H9 (cell line): ENCODE measurements around the gene AFAP1. TPM values are rescaled to one million over a fixed set of nuclear protein-coding genes. Genes with fewer than 3 reads are reported as not detected.
A peak's percentile ranks its signal among the peaks of the same experiment; 100 is the strongest.

Source experiments
- DNase-seq: peaks from one replicate; pipeline ENCODE4 v3.0.0-alpha.2; 2017
- H2AFZ ChIP-seq: one replicate; pipeline ENCODE4 v1.6.1; 2013; ENCODE audit warnings: mild to moderate bottlenecking, low read length, control low read depth, moderate library complexity
- H2AK5ac ChIP-seq: 2 replicates; pipeline ENCODE4 v1.6.1; 2013; ENCODE audit warnings: low read length, control low read depth, mixed read lengths; ENCODE audit not compliant: insufficient read length
- H2BK120ac ChIP-seq: one replicate; pipeline ENCODE4 v1.6.1; 2013; ENCODE audit warnings: low read depth, mild to moderate bottlenecking, low read length, control low read depth, inconsistent platforms; ENCODE audit not compliant: poor library complexity, severe bottlenecking
- H2BK12ac ChIP-seq: 2 replicates; pipeline ENCODE4 v1.6.1; 2013; ENCODE audit warnings: low read length, control low read depth, mixed read lengths, low read depth; ENCODE audit not compliant: insufficient read length
- H2BK15ac ChIP-seq: 2 replicates; pipeline ENCODE4 v1.6.1; 2013; ENCODE audit warnings: low read depth, low read length, control low read depth
- H2BK20ac ChIP-seq: one replicate; pipeline ENCODE4 v1.6.1; 2013; ENCODE audit warnings: low read depth, mild to moderate bottlenecking, low read length, control low read depth, inconsistent platforms; ENCODE audit not compliant: poor library complexity, severe bottlenecking
- H2BK5ac ChIP-seq: 2 replicates; pipeline ENCODE4 v1.6.1; 2013; ENCODE audit warnings: low read length, control low read depth, mixed read lengths; ENCODE audit not compliant: insufficient read length
- H3K14ac ChIP-seq: 2 replicates; pipeline ENCODE4 v1.6.1; 2013; ENCODE audit warnings: low read length, control low read depth; ENCODE audit not compliant: insufficient read depth
- H3K18ac ChIP-seq: 2 replicates; pipeline ENCODE4 v1.6.1; 2013; ENCODE audit warnings: low read depth, mild to moderate bottlenecking, mixed read lengths, low read length, control low read depth; ENCODE audit not compliant: insufficient read length
- H3K23ac ChIP-seq: 2 replicates; pipeline ENCODE4 v1.6.1; 2013; ENCODE audit warnings: low read length, control low read depth, mixed read lengths, low read depth; ENCODE audit not compliant: insufficient read length
- H3K23me2 ChIP-seq: 2 replicates; pipeline ENCODE4 v1.6.1; 2013; ENCODE audit warnings: low read depth, mild to moderate bottlenecking, mixed read lengths, low read length, control low read depth; ENCODE audit not compliant: insufficient read length, poor library complexity, severe bottlenecking
- H3K27ac ChIP-seq: 2 replicates; pipeline ENCODE4 v1.5.1; 2013; ENCODE audit warnings: low read length, control low read depth, mixed read lengths, low read depth; ENCODE audit not compliant: insufficient read length
- H3K27me3 ChIP-seq: 2 replicates; pipeline ENCODE4 v1.6.1; 2013; ENCODE audit warnings: low read length, control low read depth, inconsistent platforms; ENCODE audit not compliant: insufficient read depth
- H3K4ac ChIP-seq: 2 replicates; pipeline ENCODE4 v1.6.1; 2013; ENCODE audit warnings: low read depth, mild to moderate bottlenecking, control low read depth, inconsistent platforms, low read length, moderate library complexity
- H3K4me1 ChIP-seq: 2 replicates; pipeline ENCODE4 v1.6.1; 2013; ENCODE audit warnings: low read length, control low read depth, inconsistent platforms; ENCODE audit not compliant: insufficient read depth
- H3K4me2 ChIP-seq: 2 replicates; pipeline ENCODE4 v1.6.1; 2013; ENCODE audit warnings: low read length, control low read depth, mixed read lengths; ENCODE audit not compliant: insufficient read length, insufficient read depth
- H3K56ac ChIP-seq: 2 replicates; pipeline ENCODE4 v1.6.1; 2013; ENCODE audit warnings: low read depth, mild to moderate bottlenecking, mixed read lengths, low read length, control low read depth; ENCODE audit not compliant: insufficient read length
- H3K79me1 ChIP-seq: 2 replicates; pipeline ENCODE4 v1.6.1; 2013; ENCODE audit warnings: low read depth, mild to moderate bottlenecking, moderate library complexity, low read length, control low read depth, inconsistent platforms; ENCODE audit not compliant: insufficient read depth, poor library complexity, severe bottlenecking
- H3K79me2 ChIP-seq: 2 replicates; pipeline ENCODE4 v1.6.1; 2013; ENCODE audit warnings: low read length, control low read depth, inconsistent platforms; ENCODE audit not compliant: insufficient read depth
- H3K9ac ChIP-seq: 2 replicates; pipeline ENCODE4 v1.6.1; 2013; ENCODE audit warnings: low read length, control low read depth, mixed read lengths; ENCODE audit not compliant: insufficient read length; ENCODE audit errors: extremely low read depth
- H3K9me3 ChIP-seq: one replicate; pipeline ENCODE4 v1.6.1; 2013; ENCODE audit warnings: low read depth, low read length, inconsistent platforms; ENCODE audit not compliant: control insufficient read depth
- H3T11ph ChIP-seq: one replicate; pipeline ENCODE4 v1.6.1; 2013; ENCODE audit warnings: mild to moderate bottlenecking, low read length, control low read depth, inconsistent platforms
- H4K20me1 ChIP-seq: one replicate; pipeline ENCODE4 v1.6.1; 2013; ENCODE audit not compliant: control insufficient read depth, insufficient read length, insufficient read depth
- H4K5ac ChIP-seq: 2 replicates; pipeline ENCODE4 v1.6.1; 2013; ENCODE audit warnings: low read depth, mild to moderate bottlenecking, mixed read lengths, low read length, control low read depth; ENCODE audit not compliant: insufficient read length
- H4K8ac ChIP-seq: replicated peaks from 2 replicates; pipeline ENCODE4 v1.6.1; 2013; ENCODE audit warnings: low read length, control low read depth, mixed read lengths, low read depth; ENCODE audit not compliant: insufficient read length
- H4K91ac ChIP-seq: 2 replicates; pipeline ENCODE4 v1.6.1; 2013; ENCODE audit warnings: low read depth, mild to moderate bottlenecking, moderate library complexity, mixed read lengths, low read length, control low read depth; ENCODE audit not compliant: insufficient read length
- H3K27ac Mint-ChIP-seq, 3 experiments: 2 replicates in 2 of 3; 3 replicates in 1 of 3; pipeline ENCODE4 v1.8.0; 2020 to 2021; ENCODE audit warnings: mixed read lengths in 3 of 3, mild to moderate bottlenecking in 1 of 3, moderate library complexity in 1 of 3
- H3K27me3 Mint-ChIP-seq: 2 replicates; pipeline ENCODE4 v1.8.0; 2021; ENCODE audit warnings: low read depth, mild to moderate bottlenecking, moderate library complexity, mixed read lengths
- H3K36me3 Mint-ChIP-seq, 3 experiments: 2 replicates in 2 of 3; 3 replicates in 1 of 3; pipeline ENCODE4 v1.8.0; 2020 to 2021; ENCODE audit warnings: low read depth in 3 of 3, mixed read lengths in 3 of 3; ENCODE audit not compliant: insufficient read depth in 1 of 3
- H3K4me1 Mint-ChIP-seq, 2 experiments: 2 replicates each; pipeline ENCODE4 v1.8.0; 2020; ENCODE audit warnings: mixed read lengths in 2 of 2
- H3K4me3 Mint-ChIP-seq, 2 experiments: 2 replicates in 1 of 2; 3 replicates in 1 of 2; pipeline ENCODE4 v1.8.0; 2020 to 2021; ENCODE audit warnings: mild to moderate bottlenecking in 2 of 2, mixed read lengths in 2 of 2, moderate library complexity in 1 of 2
- H3K9me3 Mint-ChIP-seq, 2 experiments: 2 replicates in 1 of 2; 3 replicates in 1 of 2; pipeline ENCODE4 v1.8.0; 2020; ENCODE audit warnings: mild to moderate bottlenecking in 2 of 2, mixed read lengths in 2 of 2, moderate library complexity in 1 of 2
- CTCF ChIP-seq: fragments of 200-600 bp; sonication (generic); conservative IDR thresholded peaks from 3 replicates; pipeline ENCODE4 v1.8.0; 2021; ENCODE audit warnings: antibody characterized with exemption, mild to moderate bottlenecking
- WGBS: extraction: QIAGEN DNeasy Blood & Tissue Kit; methylation state at CpG from one replicate; pipeline ENCODE4 v1.1.7; 2013; ENCODE audit warnings: missing lambda C conversion rate, low lambda C conversion rate, mixed read lengths; ENCODE audit not compliant: insufficient read length; ENCODE audit errors: extremely low coverage; 5-methylcytosine and 5-hydroxymethylcytosine counted together
- total RNA-seq: library from RNA; stranded (reverse); gene quantifications from 2 replicates; pipeline ENCODE4 v1.2.1, GENCODE V29; 2021

AFAP1 gene
- total RNA-seq, 1 experiment from 2014 or later, result 6.5 TPM

- WGBS, result no CpG with 5 or more reads among the region's 12 CpGs
- Mint-ChIP-seq H3K9me3 (no peaks in the 10 kb centered on the region), H3K27me3 (peaks cover 2% of the 10 kb centered on the region), H3K4me3 (no peak overlapping the region), H3K27ac (peak overlapping the region; percentile 9 to 77 (median 20); a peak in 3 of 7 replicates), H3K36me3 (peaks cover 7 to 15% (median 8%) of the 10 kb centered on the region in 3 experiments; a peak in 6 of 7 replicates), H3K4me1 (peaks cover 46 to 64% of the 10 kb centered on the region in 2 experiments)
- H2BK20ac ChIP-seq, result no peak overlapping the region
- no peak overlapping the region; the same call in 1 of the 2 replicates for H2BK15ac ChIP-seq
- peak overlapping the region; percentile 42; the same call in 1 of the 2 replicates for H3K14ac ChIP-seq
- no peak overlapping the region for H3T11ph ChIP-seq
- H4K5ac ChIP-seq, result no peak overlapping the region
- H3K9ac ChIP-seq, result no peak overlapping the region
- no peak overlapping the region for H3K4me2 ChIP-seq
- H3K4ac ChIP-seq, result no peak overlapping the region
- no peak overlapping the region for H3K23ac ChIP-seq
- no peaks in the 10 kb centered on the region for H3K23me2 ChIP-seq
- no peak overlapping the region for H2AFZ ChIP-seq
- no peak overlapping the region for H4K91ac ChIP-seq
- no peak overlapping the region for H3K56ac ChIP-seq
- no peak for DNase-seq
- no peak for TF ChIP-seq CTCF
- H4K8ac ChIP-seq, result no peak overlapping the region
- H2BK120ac ChIP-seq, result no peak overlapping the region
- no peaks in the 10 kb centered on the region for H4K20me1 ChIP-seq
- H3K27ac ChIP-seq, result no peak overlapping the region
- H3K27me3 ChIP-seq, result no peaks in the 10 kb centered on the region
- H3K79me2 ChIP-seq, result no peaks in the 10 kb centered on the region
- no peaks in the 10 kb centered on the region for H3K79me1 ChIP-seq
- H3K4me1 ChIP-seq, result peaks cover 4% of the 10 kb centered on the region
- H2BK5ac ChIP-seq, result no peak overlapping the region
- H2BK12ac ChIP-seq, result no peak overlapping the region
- H2AK5ac ChIP-seq, result no peak overlapping the region
- no peaks in the 10 kb centered on the region for H3K9me3 ChIP-seq
- H3K18ac ChIP-seq, result no peak overlapping the region
Observed at GRCh38 chr4:7807351-7807921, 132.2 kb downstream of the AFAP1 start.
